AG20443 (cell line): Measurements from ENCODE around the gene PACS2.
"Not testable (repeated sequence)": the region's sequence is repeated elsewhere in the genome, so short reads cannot be mapped to it uniquely, and the experiment has no call there.

Experiments used
- DNase-seq: peaks from one replicate; pipeline ENCODE4 v3.0.0; 2012; ENCODE audit warnings: low spot score, mixed read lengths

PACS2 gene

DNA sequence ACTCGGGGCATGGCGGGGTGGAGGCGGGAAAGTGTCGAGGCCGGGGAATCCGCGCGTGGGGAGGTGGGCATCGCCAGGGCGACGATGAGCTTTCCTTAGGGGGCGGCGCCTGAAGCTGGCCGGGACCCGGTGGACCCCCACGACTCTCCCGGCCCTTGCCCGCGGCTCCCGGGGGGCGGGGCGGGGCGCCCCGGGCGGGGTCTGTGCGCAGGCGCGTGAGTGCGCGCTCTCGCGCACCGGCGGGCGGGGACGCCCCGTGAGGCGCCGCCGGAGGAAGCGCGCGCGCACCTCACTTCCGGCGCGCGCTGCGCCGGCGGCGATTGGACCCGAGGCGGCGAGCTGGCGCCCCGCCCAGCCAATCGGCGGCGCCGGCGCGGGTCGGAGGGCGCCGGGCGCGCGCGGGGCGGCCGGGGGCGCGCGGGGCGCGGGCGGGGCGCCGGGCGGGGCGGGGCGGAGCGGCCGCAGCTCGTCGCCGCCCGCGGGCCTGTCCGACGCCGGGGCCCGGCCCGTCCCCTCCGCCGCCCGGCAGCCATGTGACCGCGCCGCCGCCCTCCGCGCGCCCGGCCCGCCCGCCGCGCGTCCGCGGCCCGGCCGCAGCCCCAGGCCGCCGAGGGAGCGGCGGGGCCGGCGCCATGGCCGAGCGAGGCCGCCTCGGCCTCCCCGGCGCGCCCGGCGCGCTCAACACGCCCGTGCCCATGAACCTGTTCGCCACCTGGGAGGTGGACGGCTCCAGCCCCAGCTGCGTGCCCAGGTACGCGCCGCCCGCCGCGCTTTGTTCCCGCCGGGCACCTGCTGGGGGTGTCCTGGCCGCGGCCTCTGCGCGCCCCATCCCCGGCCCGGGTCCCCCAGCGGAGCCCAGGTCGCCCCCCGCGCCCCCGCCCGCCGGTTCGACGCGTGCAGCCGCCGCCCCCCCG lies at the start of gene PACS2:
PACS2 (plus strand) TSS at position 462 of the 914 bp plus-strand sequence; CDS start at position 633, 171 bp downstream.
- DNase-seq: peak; percentile 99

DNA sequence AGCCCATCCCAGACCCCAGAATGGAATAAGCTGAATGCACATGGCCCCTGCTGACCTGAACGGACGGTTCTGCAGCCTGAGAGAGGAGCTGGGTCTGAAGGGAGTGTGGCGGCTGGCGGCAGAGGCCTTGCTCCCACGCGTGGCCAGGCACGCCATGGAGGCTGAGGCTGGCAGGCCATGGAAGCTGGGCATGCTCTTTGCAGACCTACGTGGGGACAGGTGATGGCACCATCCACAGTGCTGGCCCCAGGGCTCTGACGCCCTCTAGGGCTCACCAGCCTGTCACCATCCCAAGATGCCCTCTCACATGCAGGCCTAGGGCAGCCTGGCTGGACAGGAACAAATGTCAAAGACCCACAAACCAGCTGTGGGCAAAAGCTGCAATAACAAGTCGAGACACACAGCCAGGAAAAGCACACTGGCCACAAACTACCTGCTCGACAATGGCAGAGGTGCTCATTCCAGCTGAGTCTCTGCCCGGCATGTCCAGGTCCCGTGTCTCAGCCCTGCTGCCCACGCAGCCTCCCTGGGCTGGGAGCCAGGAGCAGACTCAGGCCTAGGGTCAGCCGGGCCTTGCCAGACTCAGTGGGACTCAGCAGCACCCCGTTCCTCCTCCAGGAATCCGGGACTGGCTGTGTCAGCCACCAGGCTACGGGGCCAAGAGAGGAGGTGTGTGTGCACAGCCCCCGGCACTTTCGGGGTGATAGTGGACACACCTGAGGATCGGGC lies 46.6 kb upstream of the PACS2 start:
- no peak for DNase-seq

DNA sequence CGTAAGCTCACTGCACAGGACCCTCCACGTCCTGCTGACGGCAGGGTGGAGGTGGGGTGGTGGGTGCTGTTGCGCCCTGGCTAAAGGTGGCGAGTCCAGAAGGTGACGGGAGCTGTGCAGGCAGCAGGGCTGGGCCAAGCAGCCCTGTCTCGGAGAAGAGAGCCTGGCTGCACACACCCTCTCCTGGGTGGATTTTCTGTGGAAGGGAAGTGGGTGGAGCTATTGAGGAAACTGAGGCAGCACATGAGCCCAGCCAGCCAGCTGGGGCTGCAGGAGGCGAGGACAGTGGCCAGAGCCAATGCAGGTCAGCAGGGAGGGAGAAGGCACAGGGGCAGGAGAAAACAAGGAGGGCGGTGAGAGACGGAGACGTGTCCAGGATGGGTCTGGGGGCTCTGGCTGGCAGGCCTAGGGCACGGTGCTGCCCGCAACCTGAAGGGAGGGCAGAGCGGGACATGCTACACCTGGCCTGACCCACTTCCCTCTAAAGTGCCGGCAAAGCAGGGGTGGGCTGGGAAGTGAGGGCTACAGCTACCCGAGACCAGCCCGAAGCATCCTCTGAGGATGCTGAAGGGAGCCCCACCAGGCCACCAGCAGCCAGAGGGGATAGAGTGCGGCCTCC lies 45.7 kb upstream of the PACS2 start:
- no peak for DNase-seq

DNA sequence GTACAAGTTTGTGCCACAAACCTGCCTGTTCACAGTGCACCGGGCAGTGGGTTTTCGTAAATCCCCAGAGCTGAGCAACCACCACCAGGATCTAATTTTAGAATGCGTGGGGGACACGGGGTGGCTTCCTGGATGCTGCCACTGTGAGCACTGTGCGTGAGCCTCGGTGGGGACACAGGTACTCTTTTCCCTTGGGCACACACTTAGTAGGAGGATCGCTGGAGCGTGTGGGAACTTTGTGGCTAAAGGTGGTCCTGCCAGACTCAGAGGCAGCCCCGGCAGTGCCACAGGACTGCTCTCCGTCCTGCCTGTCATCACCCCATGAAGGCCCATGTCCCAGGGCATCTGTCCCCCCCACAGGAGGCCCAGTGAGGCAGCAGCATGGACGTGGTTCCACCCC lies 45.1 kb upstream of the PACS2 start:
- no peak for DNase-seq

DNA sequence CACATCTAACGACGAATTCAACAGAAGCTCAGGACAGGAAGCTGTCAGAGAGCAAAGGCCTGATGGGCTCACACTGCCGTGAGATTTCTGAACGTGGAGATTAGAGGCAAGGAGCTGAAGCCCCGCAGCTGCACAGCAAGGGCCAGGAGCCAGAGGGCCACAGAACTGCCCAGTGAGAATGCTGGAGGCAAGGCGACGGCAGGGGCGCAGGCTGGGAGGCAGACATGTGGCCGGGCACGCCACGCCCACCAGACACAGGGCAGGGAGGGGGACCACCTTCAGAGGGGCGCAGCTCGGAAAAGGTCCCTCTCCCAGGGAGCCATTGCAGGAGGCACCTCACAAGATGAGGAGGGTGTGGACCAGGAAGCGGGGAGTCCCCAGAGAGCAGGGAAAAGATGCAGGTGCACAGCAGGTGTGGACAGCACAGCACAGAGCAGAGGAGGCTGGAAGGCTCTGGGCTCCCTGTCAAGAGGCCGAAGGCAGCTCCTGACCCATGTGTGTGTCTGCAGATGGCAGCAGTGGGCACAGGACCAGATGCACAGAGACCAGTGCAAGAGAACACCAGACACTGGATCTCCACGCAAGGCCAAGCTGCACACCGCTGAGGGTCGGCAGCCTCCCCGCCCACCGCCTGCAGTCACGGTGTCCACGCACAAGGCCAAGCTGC lies 43.2 kb upstream of the PACS2 start:
- DNase-seq: no peak

DNA sequence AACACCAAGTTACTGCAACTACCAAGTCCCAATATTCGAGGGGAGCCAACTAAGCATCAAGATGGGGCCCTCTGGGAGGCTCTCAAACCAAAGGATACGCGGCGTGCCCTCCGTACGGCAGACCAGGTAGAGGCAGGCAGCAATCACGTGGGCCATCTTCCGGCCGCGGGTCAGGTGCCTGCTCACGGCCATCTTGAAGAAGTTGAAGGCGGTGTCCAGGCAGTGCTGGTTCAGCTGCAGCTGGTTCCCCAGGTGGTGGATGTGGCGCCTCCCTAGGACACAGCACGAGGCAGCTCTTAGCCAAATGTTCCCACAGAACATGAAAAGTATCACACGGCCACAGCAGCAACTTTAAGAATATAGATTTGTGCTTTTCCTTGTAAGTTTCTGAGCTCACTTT lies 41.9 kb upstream of the PACS2 start:
- DNase-seq: no peak

DNA sequence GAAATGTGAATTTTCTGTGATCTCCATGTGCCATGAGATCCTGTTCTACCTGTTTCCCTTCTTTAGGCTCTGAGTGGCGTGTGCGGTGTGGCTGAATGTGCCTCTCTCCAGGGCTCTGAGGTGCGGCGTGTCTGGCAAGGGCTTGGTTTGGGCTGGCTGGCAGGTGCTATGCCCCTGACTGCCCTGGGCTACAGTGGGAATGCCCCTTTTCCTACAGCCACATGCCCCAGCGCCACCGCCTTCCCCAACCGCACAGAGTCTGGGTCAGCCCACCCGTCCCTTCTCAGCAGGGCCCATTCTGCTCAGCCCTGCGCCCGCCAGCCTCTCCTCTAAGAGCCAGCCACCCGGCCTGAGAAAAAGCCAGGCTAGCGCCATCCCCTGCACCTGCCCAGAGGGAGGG lies 41.5 kb upstream of the PACS2 start:
- no peak for DNase-seq

DNA sequence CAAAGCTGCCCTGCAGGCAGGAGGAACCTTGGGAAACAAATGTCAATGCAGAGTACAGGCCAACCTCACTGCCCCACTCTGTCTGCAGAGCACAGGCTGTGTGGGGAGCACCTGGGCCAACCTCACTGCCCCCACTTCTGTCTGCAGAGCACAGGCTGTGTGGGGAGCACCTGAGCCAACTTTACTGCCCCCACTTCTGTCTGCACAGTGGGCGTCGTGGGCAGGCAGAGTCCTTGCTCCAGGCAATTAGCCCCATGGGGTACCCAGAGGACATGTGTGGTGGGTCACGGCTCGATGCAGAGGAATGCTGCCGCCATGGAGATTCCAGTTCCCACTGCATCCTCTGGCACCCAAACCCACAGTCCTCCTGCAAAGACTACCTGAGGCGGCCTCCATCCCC lies 39.9 kb upstream of the PACS2 start:
- no peak for DNase-seq

DNA sequence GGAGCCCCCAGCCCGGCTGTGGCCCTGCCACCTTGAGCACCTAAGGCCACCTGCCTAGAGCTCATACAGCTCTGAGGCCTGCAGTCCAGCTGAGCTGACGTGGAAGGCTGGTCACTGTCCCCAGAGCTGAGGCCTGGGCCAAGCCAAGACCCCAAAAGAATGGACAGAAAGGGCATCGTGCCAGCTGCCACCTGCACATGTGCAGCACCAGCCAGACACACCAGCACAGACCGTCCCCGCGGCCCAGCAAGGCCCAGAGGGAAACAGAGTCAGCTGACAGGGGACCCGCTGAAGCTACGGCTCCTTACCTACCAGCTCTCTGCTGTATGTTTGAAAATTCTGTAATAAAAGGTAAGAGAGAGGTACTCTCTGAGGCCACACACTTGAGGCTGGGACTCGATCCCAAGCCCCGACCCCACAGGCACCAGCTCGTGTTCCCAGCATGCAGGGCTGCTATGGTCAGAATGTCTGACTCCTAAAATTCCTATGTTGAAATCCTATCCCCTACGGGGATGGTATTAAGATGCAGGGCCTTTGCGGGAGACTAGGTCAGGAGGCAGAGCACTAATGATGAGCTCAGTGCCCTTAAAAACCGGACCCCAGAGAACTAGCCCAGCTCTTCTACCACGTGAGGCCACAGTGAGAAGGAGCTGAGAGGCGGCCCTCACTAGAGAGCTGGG lies 39.1 kb upstream of the PACS2 start:
- peak; percentile 76 for DNase-seq

DNA sequence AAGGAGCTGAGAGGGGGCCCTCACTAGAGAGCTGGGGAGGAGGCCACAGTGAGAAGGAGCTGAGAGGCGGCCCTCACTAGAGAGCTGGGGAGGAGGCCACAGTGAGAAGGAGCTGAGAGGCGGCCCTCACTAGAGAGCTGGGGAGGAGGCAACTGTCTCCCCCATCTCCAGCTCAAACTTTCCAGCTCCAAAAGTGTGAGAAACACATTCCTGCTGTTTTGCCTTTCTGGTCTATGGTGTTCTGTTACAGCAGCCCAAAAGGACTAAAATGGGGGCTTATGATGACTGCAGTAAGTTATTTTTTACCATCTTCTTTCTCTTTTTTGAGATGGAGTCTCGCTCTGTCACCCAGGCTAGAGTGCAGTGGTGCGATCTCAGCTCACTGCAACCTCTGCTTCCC lies 37.1 kb upstream of the PACS2 start:
- not testable (repeated sequence) for DNase-seq

DNA sequence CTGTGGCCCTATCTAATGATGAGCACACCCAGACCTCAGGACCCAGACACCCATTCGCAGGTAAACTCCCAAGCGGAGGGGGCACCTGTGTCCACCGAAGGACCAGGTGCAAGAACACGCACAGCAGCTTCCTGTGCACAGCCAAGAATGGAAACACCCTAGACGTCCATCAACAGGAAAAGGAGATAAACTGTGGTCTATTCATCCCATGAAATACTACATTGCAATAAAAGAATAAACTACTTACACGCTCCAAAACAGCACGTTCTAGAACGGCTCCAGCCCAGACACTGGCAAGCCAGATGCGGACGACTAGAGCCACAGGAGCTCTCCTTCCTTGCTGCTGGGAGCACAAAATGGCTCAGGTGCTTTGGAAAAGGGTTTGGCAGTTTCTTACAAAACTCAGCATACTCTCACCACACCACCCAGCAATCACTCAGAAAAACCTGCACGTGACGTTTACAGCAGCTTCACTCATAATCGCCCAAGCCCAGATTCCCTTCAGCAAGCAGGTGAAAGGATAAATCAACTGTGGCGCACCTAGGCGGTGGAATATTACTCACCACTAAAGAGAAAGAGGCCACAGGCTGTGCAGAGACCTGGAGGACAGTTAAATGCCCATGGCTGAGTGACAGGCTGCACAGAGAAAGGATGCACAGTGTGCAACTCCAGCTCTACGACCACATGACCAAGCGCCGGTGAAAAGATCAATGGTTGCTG lies 34.7 kb upstream of the PACS2 start:
- no peak for DNase-seq

DNA sequence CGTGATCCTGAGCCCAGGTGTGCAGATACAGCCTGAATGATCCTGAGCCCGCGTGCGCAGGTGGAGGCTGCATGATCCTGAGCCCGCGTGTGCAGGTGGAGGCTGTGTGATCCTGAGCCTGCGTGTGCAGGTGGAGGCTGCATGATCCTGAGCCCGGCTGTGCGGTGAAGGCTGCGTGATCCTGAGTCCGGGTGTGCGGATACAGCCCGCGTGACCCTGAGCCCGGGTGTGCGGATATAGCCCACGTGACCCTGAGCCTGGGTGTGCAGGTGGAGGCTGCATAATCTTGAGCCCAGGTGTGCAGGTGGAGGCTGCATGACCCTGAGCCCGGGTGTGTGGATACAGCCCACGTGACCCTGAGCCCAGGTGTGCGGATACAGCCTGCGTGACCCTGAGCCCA lies 34.0 kb upstream of the PACS2 start:
- no peak for DNase-seq

DNA sequence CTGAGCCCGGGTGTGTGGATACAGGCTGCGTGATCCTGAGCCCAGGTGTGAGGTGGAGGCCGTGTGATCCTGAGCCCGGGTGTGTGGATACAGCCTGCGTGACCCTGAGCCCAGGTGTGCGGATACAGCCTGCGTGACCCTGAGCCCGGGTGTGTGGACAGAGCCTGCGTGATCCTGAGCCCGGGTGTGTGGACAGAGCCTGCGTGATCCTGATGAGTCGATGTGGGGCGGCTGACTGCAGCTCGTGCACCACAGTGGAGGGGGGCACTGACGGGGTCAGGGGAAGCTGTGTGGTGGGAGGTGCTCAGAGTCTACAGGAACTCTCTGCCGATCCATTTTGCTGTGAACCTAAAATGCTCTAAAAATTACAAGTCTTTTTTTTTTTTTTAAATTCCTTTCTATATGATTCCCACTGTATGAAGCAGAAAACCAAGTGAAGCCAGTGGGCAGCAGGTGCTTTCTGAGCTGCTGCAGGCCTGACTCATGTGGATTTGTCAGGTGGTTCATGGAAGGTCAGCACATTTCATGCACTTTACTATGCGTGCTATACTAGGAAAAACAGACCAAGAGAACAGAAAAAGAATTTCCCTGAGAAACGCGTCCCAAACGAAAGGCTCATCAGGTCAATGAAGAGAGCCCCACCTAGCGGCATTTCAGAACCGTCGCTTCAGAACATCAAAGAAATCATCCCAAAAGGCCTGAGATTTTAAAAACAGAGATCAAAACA lies 33.0 kb upstream of the PACS2 start:
- peak; percentile 79 for DNase-seq

DNA sequence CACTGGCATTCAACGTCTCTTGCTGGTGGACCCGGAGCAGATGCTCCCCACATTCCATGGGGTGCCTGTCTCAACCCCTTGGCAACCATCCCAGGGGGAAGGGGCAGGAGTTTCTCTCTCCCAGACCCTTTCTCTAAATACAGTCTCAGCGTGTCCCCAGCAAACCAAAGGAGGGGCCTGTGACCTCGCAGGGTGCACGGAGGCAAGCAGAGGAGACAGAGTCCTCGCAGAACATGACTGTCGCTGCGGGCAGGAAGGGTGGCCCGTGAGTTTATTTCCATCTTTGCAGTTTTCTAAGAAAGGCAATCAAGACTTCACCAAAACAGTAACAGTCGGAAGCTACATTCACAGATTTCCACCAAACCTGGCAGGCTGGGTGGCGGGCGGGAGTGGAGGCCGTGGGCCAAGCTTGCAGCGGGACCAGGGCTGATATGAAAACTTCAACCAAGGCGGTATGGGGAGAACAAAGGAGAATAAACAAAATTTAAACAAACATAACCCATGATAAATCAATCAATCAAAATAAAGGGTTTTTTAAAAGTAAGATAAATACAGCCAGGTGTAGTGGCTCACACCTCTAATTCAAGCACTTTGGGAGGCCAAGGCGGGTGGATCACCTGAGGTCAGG lies 32.3 kb upstream of the PACS2 start:
- DNase-seq: no peak

DNA sequence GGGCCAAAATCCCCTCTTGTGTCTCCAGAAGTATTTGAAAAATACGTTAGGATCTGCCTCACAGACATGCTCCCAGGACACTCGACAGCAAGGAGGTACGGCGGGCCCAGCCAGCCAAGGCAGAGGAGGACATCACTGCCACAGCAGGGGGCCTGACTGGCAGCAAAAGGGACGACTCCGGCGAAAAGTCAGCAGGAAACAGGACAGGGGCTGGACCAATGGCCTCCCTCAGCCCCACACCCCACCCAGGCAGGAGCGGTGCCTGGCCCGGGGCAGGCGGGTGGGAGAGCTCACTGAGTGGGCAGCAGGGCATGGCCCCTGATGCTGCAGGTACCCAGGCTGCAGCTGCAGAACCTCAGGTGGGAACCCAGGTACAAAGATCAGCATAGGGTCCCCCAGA lies 31.5 kb upstream of the PACS2 start:
- no peak for DNase-seq

DNA sequence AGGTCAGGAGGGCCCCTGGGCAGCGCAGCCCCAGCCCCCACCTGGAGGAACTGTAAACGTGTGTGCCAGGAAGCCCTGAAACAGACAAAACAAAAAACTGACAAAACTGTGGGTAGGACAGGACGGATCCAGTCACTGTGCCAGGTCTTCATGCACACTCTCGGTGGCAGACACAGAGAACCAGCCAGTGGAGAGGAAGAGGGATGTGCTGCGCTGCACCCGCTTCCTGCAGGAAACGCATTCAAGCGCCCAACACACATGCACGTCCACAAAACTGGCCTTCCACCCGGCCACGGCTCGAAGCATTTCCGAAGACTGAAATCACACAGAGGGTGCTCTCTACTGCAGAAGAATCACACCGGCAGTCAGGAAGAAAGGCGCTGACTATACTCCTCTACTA lies 30.6 kb upstream of the PACS2 start:
- DNase-seq: no peak

DNA sequence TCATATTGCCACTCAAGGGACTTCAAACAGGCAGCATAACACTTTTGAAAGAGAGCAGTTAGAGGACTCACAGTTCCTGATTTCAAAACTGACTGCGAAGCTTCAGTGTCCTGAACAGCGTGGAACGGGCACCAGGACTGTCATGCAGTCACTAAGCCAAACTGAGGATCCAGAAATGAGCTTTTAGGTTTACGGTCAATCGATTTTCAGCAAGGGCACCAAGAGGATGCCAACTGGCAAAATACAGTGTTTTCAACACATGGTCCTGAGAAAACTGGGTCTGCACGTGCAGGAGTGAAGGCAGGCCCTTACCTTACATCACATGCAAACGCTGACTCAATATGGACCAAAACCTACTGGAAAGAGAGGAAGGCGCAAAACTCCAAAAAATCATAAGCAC lies 29.4 kb upstream of the PACS2 start:
- DNase-seq: no peak

DNA sequence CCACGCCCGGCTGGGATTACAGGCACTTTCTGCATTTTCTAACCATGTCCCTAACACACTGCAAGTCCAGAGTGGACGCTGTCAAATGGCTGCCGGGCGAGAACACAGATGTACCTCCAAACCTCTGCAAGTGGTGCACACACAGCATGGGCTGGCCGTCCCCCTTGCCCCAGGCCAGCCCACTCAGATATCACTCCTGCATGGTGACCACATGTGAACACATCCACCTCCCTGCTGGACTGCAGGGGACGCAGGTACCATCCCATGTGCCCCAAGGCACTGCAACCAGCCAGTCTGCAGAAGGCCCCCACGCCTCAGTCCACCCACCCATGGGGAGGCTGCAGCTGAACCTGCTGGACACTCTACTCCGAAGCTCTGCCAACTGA lies 27.8 kb upstream of the PACS2 start:
- peak; percentile 5 for DNase-seq

DNA sequence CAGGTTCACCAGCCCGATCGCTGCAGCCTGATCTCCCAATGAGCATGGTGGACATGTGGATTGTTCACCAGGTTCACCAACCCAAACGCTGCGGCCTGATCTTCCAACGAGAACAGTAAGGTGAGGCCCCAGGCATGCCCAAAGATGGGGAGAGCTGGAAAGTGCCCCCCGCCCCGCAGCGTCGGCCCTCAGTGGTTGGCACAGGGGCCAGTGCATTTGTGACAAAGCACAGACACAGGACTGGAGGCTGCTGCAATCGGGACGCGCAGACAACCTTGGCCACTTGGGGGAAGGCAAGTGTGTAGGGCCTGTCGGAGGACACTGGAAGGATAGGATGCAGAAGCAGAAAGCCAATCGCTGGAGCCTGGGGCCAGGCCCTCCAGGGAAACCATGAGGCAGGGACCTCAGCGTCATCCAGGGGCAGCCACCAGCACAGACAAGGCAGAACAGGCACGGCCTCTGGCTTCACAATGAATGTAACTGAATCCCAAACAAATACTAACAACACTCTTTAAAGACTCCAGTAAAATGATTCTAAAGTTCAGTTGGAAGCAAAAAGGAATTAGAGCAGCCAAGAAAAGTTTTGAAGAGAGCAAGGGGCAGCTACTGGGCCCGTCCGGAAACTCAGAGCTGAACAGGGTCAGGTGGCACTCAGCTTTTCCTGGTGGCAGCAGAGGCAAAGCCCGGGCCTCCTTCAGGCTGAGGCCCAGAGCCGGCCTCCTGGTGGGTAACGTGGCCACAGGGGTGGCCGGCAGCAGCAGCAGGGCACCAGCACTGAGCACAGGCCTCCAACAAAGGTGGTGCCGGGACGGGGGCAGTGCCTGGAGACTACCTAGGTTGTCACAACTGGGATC lies 27.1 kb upstream of the PACS2 start:
- DNase-seq: no peak
